OCI-LY3 (cell line): ENCODE data around the gene TICRR.

Experiments used
- H2AFZ ChIP-seq: fragments of 200-600, 300-600 bp; shearing (Covaris generic); 2 replicates; pipeline ENCODE4 v1.6.0; 2014; ENCODE audit warnings: antibody characterized with exemption, low read depth, low read length
- H3K27ac ChIP-seq: fragments of 200-600, 300-600 bp; sonication (generic); 2 replicates; pipeline ENCODE4 v1.5.1; 2014; ENCODE audit warnings: mild to moderate bottlenecking, low read length, moderate library complexity, mixed read lengths
- H3K27me3 ChIP-seq: fragments of 200-600, 300-600 bp; sonication (generic); 2 replicates; pipeline ENCODE4 v1.6.1; 2014; ENCODE audit warnings: low read depth, low read length, mixed read lengths
- H3K36me3 ChIP-seq: fragments of 200-600, 300-600 bp; sonication (generic); replicated peaks from 2 replicates; pipeline ENCODE3; 2014; ENCODE audit warnings: low read depth, low read length, mixed read lengths
- H3K4me1 ChIP-seq: fragments of 300-600, 200-600 bp; sonication (generic); 2 replicates; pipeline ENCODE4 v1.6.1; 2014; ENCODE audit warnings: low read length, mixed read lengths
- H3K4me2 ChIP-seq: fragments of 200-600, 300-600 bp; sonication (generic); 2 replicates; pipeline ENCODE4 v1.6.1; 2014; ENCODE audit warnings: low read length, mixed read lengths
- H3K4me3 ChIP-seq: fragments of 300-600, 200-600 bp; sonication (generic); 2 replicates; pipeline ENCODE4 v1.5.1; 2014; ENCODE audit warnings: antibody characterized with exemption, mild to moderate bottlenecking, low read length, moderate library complexity
- H3K79me2 ChIP-seq: fragments of 300-600, 200-600 bp; shearing (Covaris generic); 2 replicates; pipeline ENCODE4 v1.6.1; 2014; ENCODE audit warnings: mild to moderate bottlenecking, low read length, mixed read lengths
- H3K9ac ChIP-seq: fragments of 300-600, 200-600 bp; shearing (Covaris generic); 2 replicates; pipeline ENCODE4 v1.6.0; 2014; ENCODE audit warnings: mild to moderate bottlenecking, low read length, moderate library complexity
- H3K9me3 ChIP-seq: fragments of 200-600, 300-600 bp; shearing (Covaris generic); 2 replicates; pipeline ENCODE4 v1.6.1; 2014; ENCODE audit warnings: low read length, mixed read lengths; ENCODE audit not compliant: insufficient read depth
- H4K20me1 ChIP-seq: fragments of 200-600, 300-600 bp; sonication (generic); 2 replicates; pipeline ENCODE4 v1.6.1; 2016; ENCODE audit warnings: low read length, mixed read lengths; ENCODE audit not compliant: insufficient read depth
- EZH2phosphoT487 ChIP-seq: fragments of 200-600 bp; shearing (Covaris generic); IDR thresholded peaks from 2 replicates; pipeline ENCODE4 v1.6.1; 2018; ENCODE audit warnings: antibody characterized with exemption, mixed run types, low read depth
- TF ChIP-seq, protein P1 (sequence below): fragments of 200-600, 300-600 bp; sonication (generic); IDR thresholded peaks from 2 replicates; pipeline ENCODE4 v1.5.1; 2014; ENCODE audit warnings: antibody characterized with exemption, low read length, low read depth

The TICRR gene

GRCh38 chr15:89551550-89551949 is 23.7 kb upstream of the TICRR start:
- Histone ChIP-seq H3K27ac (peak overlapping the region; percentile 46), H3K9ac (no peak overlapping the region), H3K4me3 (no peak overlapping the region), H3K9me3 (no peaks in the 10 kb centered on the region), H3K79me2 (no peaks in the 10 kb centered on the region), H3K4me1 (peaks cover 12% of the 10 kb centered on the region), H3K36me3 (no peaks in the 10 kb centered on the region), H2AFZ (peak overlapping the region; percentile 27; the same call in 1 of the 2 replicates), H3K4me2 (peak overlapping the region; percentile 48), H3K27me3 (no peaks in the 10 kb centered on the region), H4K20me1 (no peaks in the 10 kb centered on the region)
- no peak for TF ChIP-seq EZH2phosphoT487
- TF ChIP-seq, protein P1, sequence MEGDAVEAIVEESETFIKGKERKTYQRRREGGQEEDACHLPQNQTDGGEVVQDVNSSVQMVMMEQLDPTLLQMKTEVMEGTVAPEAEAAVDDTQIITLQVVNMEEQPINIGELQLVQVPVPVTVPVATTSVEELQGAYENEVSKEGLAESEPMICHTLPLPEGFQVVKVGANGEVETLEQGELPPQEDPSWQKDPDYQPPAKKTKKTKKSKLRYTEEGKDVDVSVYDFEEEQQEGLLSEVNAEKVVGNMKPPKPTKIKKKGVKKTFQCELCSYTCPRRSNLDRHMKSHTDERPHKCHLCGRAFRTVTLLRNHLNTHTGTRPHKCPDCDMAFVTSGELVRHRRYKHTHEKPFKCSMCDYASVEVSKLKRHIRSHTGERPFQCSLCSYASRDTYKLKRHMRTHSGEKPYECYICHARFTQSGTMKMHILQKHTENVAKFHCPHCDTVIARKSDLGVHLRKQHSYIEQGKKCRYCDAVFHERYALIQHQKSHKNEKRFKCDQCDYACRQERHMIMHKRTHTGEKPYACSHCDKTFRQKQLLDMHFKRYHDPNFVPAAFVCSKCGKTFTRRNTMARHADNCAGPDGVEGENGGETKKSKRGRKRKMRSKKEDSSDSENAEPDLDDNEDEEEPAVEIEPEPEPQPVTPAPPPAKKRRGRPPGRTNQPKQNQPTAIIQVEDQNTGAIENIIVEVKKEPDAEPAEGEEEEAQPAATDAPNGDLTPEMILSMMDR: no peak

DNA sequence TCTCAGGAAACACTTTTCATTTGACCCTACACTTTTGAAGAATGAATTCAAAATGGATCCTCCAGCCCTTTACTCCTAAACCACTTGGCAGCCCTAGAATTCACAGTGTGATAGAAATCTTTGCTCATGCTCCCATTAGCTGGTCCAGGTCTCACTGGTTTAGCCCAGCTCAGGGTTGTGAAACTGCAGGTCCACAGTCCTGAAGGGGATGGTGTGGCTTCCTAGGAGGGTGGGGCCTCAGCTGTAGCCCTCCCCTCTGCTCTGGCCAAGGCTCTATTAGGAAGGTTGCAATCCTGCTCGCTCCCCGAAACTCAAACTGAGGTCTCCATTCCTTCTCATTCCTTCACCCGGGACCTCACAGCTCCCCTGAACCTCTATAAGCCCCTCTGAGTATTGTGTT is 21.6 kb upstream of the TICRR start:
- Histone ChIP-seq H3K79me2 (no peaks in the 10 kb centered on the region), H3K4me3 (no peak overlapping the region), H4K20me1 (no peaks in the 10 kb centered on the region), H3K4me1 (peaks cover 12% of the 10 kb centered on the region), H3K4me2 (no peak overlapping the region), H3K9ac (no peak overlapping the region), H3K36me3 (no peaks in the 10 kb centered on the region), H3K27me3 (no peaks in the 10 kb centered on the region), H3K9me3 (no peaks in the 10 kb centered on the region), H3K27ac (no peak overlapping the region), H2AFZ (no peak overlapping the region)
- TF ChIP-seq EZH2phosphoT487: no peak
- TF ChIP-seq, protein P1: no peak

GRCh38 chr15:89554247-89554646 is 21.0 kb upstream of the TICRR start:
- H3K4me3 ChIP-seq: no peak overlapping the region
- no peak overlapping the region for H2AFZ ChIP-seq
- H4K20me1 ChIP-seq: no peaks in the 10 kb centered on the region
- TF ChIP-seq, protein P1: no peak
- TF ChIP-seq EZH2phosphoT487: no peak
- H3K27me3 ChIP-seq: no peaks in the 10 kb centered on the region
- no peak overlapping the region for H3K4me2 ChIP-seq
- H3K9ac ChIP-seq: no peak overlapping the region
- H3K36me3 ChIP-seq: no peaks in the 10 kb centered on the region
- H3K79me2 ChIP-seq: no peaks in the 10 kb centered on the region
- no peak overlapping the region for H3K27ac ChIP-seq
- H3K4me1 ChIP-seq: peaks cover 12% of the 10 kb centered on the region
- H3K9me3 ChIP-seq: no peaks in the 10 kb centered on the region

DNA sequence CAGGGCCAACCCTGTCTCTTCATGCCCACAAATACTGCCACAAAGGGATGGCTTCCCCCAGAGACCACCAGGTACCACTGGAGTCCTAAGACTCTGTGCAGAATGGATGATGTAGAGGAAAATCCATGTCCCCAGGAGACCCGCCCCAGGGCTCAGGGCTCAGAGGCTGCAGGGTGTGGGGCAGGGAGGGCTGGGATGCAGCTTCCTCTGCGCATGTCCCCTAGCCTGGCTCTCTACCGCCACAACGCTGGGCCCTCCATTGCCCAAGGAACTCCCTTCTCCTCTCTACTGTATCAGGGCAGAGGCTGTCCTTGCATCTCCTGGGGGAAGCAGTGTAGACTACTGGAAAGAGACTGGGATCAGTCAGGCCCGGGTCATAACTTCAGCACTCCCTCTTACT is 19.5 kb upstream of the TICRR start:
- Histone ChIP-seq H3K27ac (no peak overlapping the region), H3K79me2 (no peaks in the 10 kb centered on the region), H3K4me3 (no peak overlapping the region), H2AFZ (no peak overlapping the region), H3K4me1 (peaks cover 12% of the 10 kb centered on the region), H3K36me3 (no peaks in the 10 kb centered on the region), H3K27me3 (no peaks in the 10 kb centered on the region; the same call in 1 of the 2 replicates), H4K20me1 (no peaks in the 10 kb centered on the region), H3K4me2 (no peak overlapping the region), H3K9me3 (no peaks in the 10 kb centered on the region), H3K9ac (no peak overlapping the region)
- no peak for TF ChIP-seq EZH2phosphoT487
- TF ChIP-seq, protein P1: no peak
